SK-N-SH treated with all-trans-retinoic acid at 6 μM for 48 hours (cell line): ENCODE measurements around the gene GOLT1A.

ENCODE experiments used
- ATAC-seq: fragments of 200-7000 bp; cut with Tn5 transposase; 3 replicates; pipeline ENCODE4 v1.9.1; 2020; ENCODE audit warnings: mild to moderate bottlenecking, moderate library complexity
- ARNTL ChIP-seq: fragments of 450-650 bp; formaldehyde crosslinking; IDR thresholded peaks from 2 replicates; pipeline ENCODE4 v1.5.0; 2020; ENCODE audit warnings: low read depth, mild to moderate bottlenecking, moderate library complexity, borderline replicate concordance
- CSDC2 ChIP-seq: fragments of 250-450 bp; sonication (Bioruptor Pico); IDR thresholded peaks from 2 replicates; pipeline ENCODE4 v1.5.0; 2020; ENCODE audit warnings: mild to moderate bottlenecking, moderate library complexity
- CSRNP3 ChIP-seq: fragments of 250-450 bp; sonication (Bioruptor Pico); IDR thresholded peaks from 2 replicates; pipeline ENCODE4 v1.5.1; 2021; ENCODE audit warnings: mild to moderate bottlenecking, moderate library complexity
- ESRRG ChIP-seq: fragments of 250-450 bp; sonication (Bioruptor Pico); IDR thresholded peaks from 2 replicates; pipeline ENCODE4 v1.6.1; 2021; ENCODE audit warnings: mild to moderate bottlenecking
- GLIS3 ChIP-seq: fragments of 250-450 bp; sonication (Bioruptor Pico); IDR thresholded peaks from 2 replicates; pipeline ENCODE4 v1.5.0; 2020; ENCODE audit warnings: mild to moderate bottlenecking, moderate library complexity
- ISL1 ChIP-seq: fragments of 250-450 bp; sonication (Bioruptor Pico); IDR thresholded peaks from 2 replicates; pipeline ENCODE4 v2.1.2; 2022; ENCODE audit warnings: mild to moderate bottlenecking, moderate library complexity
- OSR1 ChIP-seq: fragments of 250-450 bp; sonication (Bioruptor Pico); IDR thresholded peaks from 2 replicates; pipeline ENCODE4 v1.8.0; 2022; ENCODE audit warnings: moderate library complexity, mild to moderate bottlenecking, inconsistent platforms
- PATZ1 ChIP-seq: fragments of 250-450 bp; sonication (Bioruptor Pico); IDR thresholded peaks from 2 replicates; pipeline ENCODE4 v1.8.0; 2020; ENCODE audit warnings: mild to moderate bottlenecking, moderate library complexity, borderline replicate concordance
- POU6F1 ChIP-seq: fragments of 250-450 bp; sonication (Bioruptor Pico); IDR thresholded peaks from 2 replicates; pipeline ENCODE4 v1.8.0; 2021; ENCODE audit warnings: low read depth, mild to moderate bottlenecking, moderate library complexity, borderline replicate concordance
- PPARA ChIP-seq: fragments of 250-450 bp; sonication (Bioruptor Pico); IDR thresholded peaks from 2 replicates; pipeline ENCODE4 v1.5.0; 2020; ENCODE audit warnings: mild to moderate bottlenecking, borderline replicate concordance
- RARB ChIP-seq: fragments of 250-450 bp; sonication (Bioruptor Pico); IDR thresholded peaks from 2 replicates; pipeline ENCODE4 v1.8.0; 2021; ENCODE audit warnings: mild to moderate bottlenecking, moderate library complexity
- SNAI2 ChIP-seq: fragments of 250-450 bp; sonication (Bioruptor Pico); IDR thresholded peaks from 2 replicates; pipeline ENCODE4 v1.5.0; 2020; ENCODE audit warnings: mild to moderate bottlenecking, moderate library complexity
- TCF4 ChIP-seq: fragments of 250-450 bp; sonication (Bioruptor Pico); IDR thresholded peaks from 2 replicates; pipeline ENCODE4 v1.8.0; 2021; ENCODE audit warnings: mild to moderate bottlenecking, moderate library complexity, borderline replicate concordance
- TSHZ2 ChIP-seq: fragments of 250-450 bp; sonication (Bioruptor Pico); IDR thresholded peaks from 2 replicates; pipeline ENCODE4 v1.5.0; 2020; ENCODE audit warnings: mild to moderate bottlenecking, moderate library complexity
- ZC3H10 ChIP-seq: fragments of 250-450 bp; sonication (Bioruptor Pico); IDR thresholded peaks from 2 replicates; pipeline ENCODE4 v1.5.1; 2021; ENCODE audit warnings: mild to moderate bottlenecking, moderate library complexity
- ZFP3 ChIP-seq: fragments of 250-450 bp; sonication (Bioruptor Pico); IDR thresholded peaks from 2 replicates; pipeline ENCODE4 v1.5.0; 2020; ENCODE audit warnings: mild to moderate bottlenecking, moderate library complexity
- ZFP30 ChIP-seq: fragments of 450-650 bp; formaldehyde crosslinking; IDR thresholded peaks from 2 replicates; pipeline ENCODE4 v1.5.0; 2022; ENCODE audit warnings: mild to moderate bottlenecking, moderate library complexity
- ZNF565 ChIP-seq: fragments of 450-650 bp; formaldehyde crosslinking; conservative IDR thresholded peaks from 2 replicates; pipeline ENCODE4 v1.5.0; 2020; ENCODE audit warnings: low read depth, mild to moderate bottlenecking, moderate library complexity
- ZNF70 ChIP-seq: fragments of 450-650 bp; formaldehyde crosslinking; IDR thresholded peaks from 2 replicates; pipeline ENCODE4 v1.5.0; 2020; ENCODE audit warnings: mild to moderate bottlenecking, moderate library complexity
- ZNF8 ChIP-seq: fragments of 450-650 bp; formaldehyde crosslinking; IDR thresholded peaks from 2 replicates; pipeline ENCODE4 v1.5.0; 2020; ENCODE audit warnings: mild to moderate bottlenecking, moderate library complexity

Gene GOLT1A

GRCh38 chr1:204181116-204181515, 32.7 kb downstream of the GOLT1A start:
- ATAC-seq, result no peak
- no peak for TF ChIP-seq ARNTL
- no peak for TF ChIP-seq GLIS3 (CRISPR knock-in tag)
- TF ChIP-seq ESRRG, result no peak
- TF ChIP-seq PATZ1 (CRISPR knock-in tag), result no peak
- no peak for TF ChIP-seq CSRNP3 (CRISPR knock-in tag)
- TF ChIP-seq TSHZ2 (CRISPR knock-in tag), result no peak
- TF ChIP-seq OSR1, result no peak
- no peak for TF ChIP-seq ZFP30
- TF ChIP-seq ZNF565 (CRISPR knock-in tag), result no peak
- TF ChIP-seq RARB (CRISPR knock-in tag), result no peak
- no peak for TF ChIP-seq POU6F1 (CRISPR knock-in tag)
- TF ChIP-seq TCF4 (CRISPR knock-in tag), result no peak

- ATAC-seq, result no peak
- TF ChIP-seq ZNF70 (CRISPR knock-in tag) (no peak), ZC3H10 (CRISPR knock-in tag) (no peak), RARB (CRISPR knock-in tag) (no peak)
These were observed 33.7 kb downstream of the GOLT1A start for GRCh38 chr1:204180133-204180532.

- no peak; the same call in 2 of the 3 replicates for ATAC-seq
- TF ChIP-seq ZFP3 (CRISPR knock-in tag) (no peak), SNAI2 (no peak), ISL1 (CRISPR knock-in tag) (no peak), CSDC2 (no peak), PPARA (CRISPR knock-in tag) (no peak)
These were observed 35.1 kb downstream of the GOLT1A start for GRCh38 chr1:204178487-204179281.

GRCh38 chr1:204177133-204177532, 36.7 kb downstream of the GOLT1A start:
- ATAC-seq, result no peak
- TF ChIP-seq ZNF70 (CRISPR knock-in tag) (no peak), ZNF8 (CRISPR knock-in tag) (no peak), ZC3H10 (CRISPR knock-in tag) (no peak)

GRCh38 chr1:204176049-204176448, 37.7 kb downstream of the GOLT1A start:
- TF ChIP-seq ESRRG (no peak), PPARA (CRISPR knock-in tag) (no peak), ZC3H10 (CRISPR knock-in tag) (no peak), TCF4 (CRISPR knock-in tag) (no peak), ARNTL (no peak), CSRNP3 (CRISPR knock-in tag) (no peak), ISL1 (CRISPR knock-in tag) (no peak)
- no peak for ATAC-seq
